Calu3 (cell line): ENCODE results near the gene KCTD2. TPM values are rescaled to one million over a fixed set of nuclear protein-coding genes. Genes with fewer than 3 reads are reported as not detected.

Experiments used
- BruUV-seq: library from RNA; stranded (reverse); fragments of 400-500 nt; replicated peaks from 2 replicates; lab custom pipeline; 2021; lab: Mats Ljungman, UMichigan
- CTCF ChIA-PET: fragments of 300-600 bp; sonication (Branson Sonifier 250); formaldehyde crosslinking; loops from one replicate; lab custom pipeline; 2022; ENCODE audit warnings: antibody characterized with exemption; lab: Charles Lee
- DNase-seq: peaks from one replicate; pipeline ENCODE4 v3.0.0; 2022
- H3K27ac Mint-ChIP-seq: one replicate; pipeline ENCODE4 v1.8.0; 2022; ENCODE audit warnings: mixed read lengths; ENCODE audit not compliant: unreplicated experiment
- H3K27me3 Mint-ChIP-seq: one replicate; pipeline ENCODE4 v1.8.0; 2022; ENCODE audit warnings: mixed read lengths; ENCODE audit not compliant: unreplicated experiment
- H3K36me3 Mint-ChIP-seq: one replicate; pipeline ENCODE4 v1.8.0; 2022; ENCODE audit warnings: mild to moderate bottlenecking, moderate library complexity, mixed read lengths; ENCODE audit not compliant: insufficient read depth, unreplicated experiment
- H3K4me1 Mint-ChIP-seq: one replicate; pipeline ENCODE4 v1.8.0; 2022; ENCODE audit warnings: mild to moderate bottlenecking, low read depth, mixed read lengths; ENCODE audit not compliant: unreplicated experiment
- H3K4me3 Mint-ChIP-seq: one replicate; pipeline ENCODE4 v1.8.0; 2022; ENCODE audit warnings: mild to moderate bottlenecking, low read depth, moderate library complexity, mixed read lengths; ENCODE audit not compliant: unreplicated experiment
- H3K9me3 Mint-ChIP-seq: one replicate; pipeline ENCODE4 v1.8.0; 2022; ENCODE audit warnings: low read depth, mixed read lengths; ENCODE audit not compliant: unreplicated experiment
- CTCF ChIP-seq: fragments of 200-600 bp; IDR thresholded peaks from one replicate; pipeline ENCODE4 v1.8.0; 2022; ENCODE audit warnings: antibody characterized with exemption; ENCODE audit not compliant: unreplicated experiment
- intact Hi-C: fragments of 100-400 bp; cut with micrococcal nuclease; formaldehyde crosslinking; loops from one replicate; pipeline ENCODE4 v1.10.0; 2022; ENCODE audit not compliant: unreplicated experiment
- total RNA-seq: library from RNA; stranded (reverse); gene quantifications from 2 replicates; pipeline ENCODE4 v1.2.3, GENCODE V29; 2022

KCTD2 gene
- total RNA-seq, 1 experiment from 2014 or later, result 24.4 TPM

- CTCF ChIA-PET, result interaction anchor here (0.5 to 1.8 kb wide), 14 partner anchors 8 to 305 kb away, joined by 3 to 12 read pairs (median 6); partner anchors contain the start of genes NUP85 and SLC16A5
- TF ChIP-seq CTCF, result no peak
- H3K27ac Mint-ChIP-seq, result peak overlapping the region; percentile 89
- no peaks in the 10 kb centered on the region for H3K27me3 Mint-ChIP-seq
- H3K36me3 Mint-ChIP-seq, result peaks cover 94% of the 10 kb centered on the region
- peaks cover 29% of the 10 kb centered on the region for H3K4me1 Mint-ChIP-seq
- peak overlapping the region; percentile 78 for H3K4me3 Mint-ChIP-seq
- intact Hi-C loops, result loop anchor here (2.0 kb wide), 1 partner anchor 17 kb away; no protein-coding TSS in a partner anchor
- TSS peak; percentile 4 for BruUV-seq
- H3K9me3 Mint-ChIP-seq, result no peaks in the 10 kb centered on the region
- DNase-seq, result peak; percentile 87
Observed at GRCh38 chr17:75096082-75096625, 49.1 kb downstream of the KCTD2 start.

- Mint-ChIP-seq H3K9me3 (no peaks in the 10 kb centered on the region), H3K4me3 (peak overlapping the region; percentile 49), H3K4me1 (peaks cover 12% of the 10 kb centered on the region), H3K27me3 (no peaks in the 10 kb centered on the region), H3K27ac (peak overlapping the region; percentile 23), H3K36me3 (peaks cover 93% of the 10 kb centered on the region)
- DNase-seq, result no peak
- TF ChIP-seq CTCF, result no peak
- intact Hi-C loops, result loop anchor here (2.0 kb wide), 1 partner anchor 19 kb away; no protein-coding TSS in a partner anchor
- no TSS peak for BruUV-seq
- CTCF ChIA-PET, result no interaction called here
Observed at GRCh38 chr17:75097865-75098264, 50.8 kb downstream of the KCTD2 start.

DNA sequence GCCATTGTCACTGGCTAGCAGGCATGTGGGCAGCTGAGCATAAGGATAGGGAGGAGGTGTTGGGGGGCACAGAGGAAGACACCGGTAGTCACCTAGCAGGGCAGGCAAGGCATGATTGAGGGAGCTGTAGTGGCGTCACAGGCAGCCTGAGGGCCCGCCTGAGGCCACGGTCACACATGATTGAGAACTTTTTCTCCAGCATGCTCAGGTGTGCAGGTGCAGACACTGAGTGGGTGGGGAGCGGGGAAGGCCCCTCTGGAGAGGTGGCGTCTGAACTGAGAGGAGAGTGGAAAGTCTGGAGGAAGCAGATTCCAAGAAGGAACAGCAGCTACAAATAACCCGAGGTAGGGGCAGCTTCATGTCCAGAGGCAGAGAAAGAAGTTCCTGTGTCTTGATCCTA is 51.8 kb downstream of the KCTD2 start:
- Mint-ChIP-seq H3K27ac (no peak overlapping the region), H3K9me3 (no peaks in the 10 kb centered on the region), H3K4me1 (peaks cover 9% of the 10 kb centered on the region), H3K4me3 (no peak overlapping the region), H3K36me3 (peaks cover 93% of the 10 kb centered on the region), H3K27me3 (no peaks in the 10 kb centered on the region)
- DNase-seq, result no peak
- BruUV-seq, result no TSS peak
- TF ChIP-seq CTCF, result no peak
- intact Hi-C loops, result no loop called here
- CTCF ChIA-PET, result interaction anchor here (0.7 kb wide), 1 partner anchor 45 kb away, joined by 3 read pairs; no protein-coding TSS in a partner anchor

GRCh38 chr17:75099881-75100595 is 53.0 kb downstream of the KCTD2 start:
- Mint-ChIP-seq H3K27me3 (no peaks in the 10 kb centered on the region), H3K36me3 (peaks cover 95% of the 10 kb centered on the region), H3K4me3 (no peak overlapping the region), H3K9me3 (no peaks in the 10 kb centered on the region), H3K27ac (peak overlapping the region; percentile 33), H3K4me1 (peaks cover 15% of the 10 kb centered on the region)
- CTCF ChIA-PET, result no interaction called here
- intact Hi-C loops, result no loop called here
- no TSS peak for BruUV-seq
- no peak for DNase-seq
- TF ChIP-seq CTCF, result no peak
